Activated T-cell treated with anti-CD3 and anti-CD28 coated beads for 4 hours (primary cell): Measurements from ENCODE around the gene CEACAM16.
"Not testable (repeated sequence)": the region's sequence is repeated elsewhere in the genome, so short reads cannot be mapped to it uniquely, and the experiment has no call there.

Experiments
- DNase-seq: peaks from one replicate; pipeline ENCODE4 v3.0.0-alpha.2; 2020

The CEACAM16 gene

GRCh38 chr19:44704982-44705381 is 6.0 kb downstream of the CEACAM16 start:
- no peak for DNase-seq

DNA sequence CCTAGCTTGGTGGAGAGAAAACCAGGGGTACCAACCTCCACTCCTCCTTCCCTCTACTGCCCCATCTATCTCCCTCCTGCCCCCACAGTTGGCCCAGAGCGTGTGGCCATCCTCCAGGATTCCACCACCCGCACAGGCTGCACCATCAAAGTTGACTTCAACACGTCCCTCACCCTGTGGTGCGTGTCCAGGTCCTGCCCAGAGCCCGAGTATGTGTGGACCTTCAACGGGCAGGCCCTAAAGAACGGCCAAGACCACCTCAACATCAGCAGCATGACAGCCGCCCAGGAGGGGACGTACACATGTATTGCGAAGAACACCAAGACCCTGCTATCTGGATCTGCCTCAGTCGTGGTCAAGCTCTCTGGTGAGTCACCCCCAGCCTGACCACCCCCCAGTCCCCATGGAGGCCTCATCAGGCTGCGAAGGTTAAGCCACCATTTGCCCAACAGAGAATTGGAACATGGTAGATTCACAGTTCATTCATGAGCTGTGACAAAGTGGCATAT is 6.6 kb downstream of the CEACAM16 start:
- no peak for DNase-seq

DNA sequence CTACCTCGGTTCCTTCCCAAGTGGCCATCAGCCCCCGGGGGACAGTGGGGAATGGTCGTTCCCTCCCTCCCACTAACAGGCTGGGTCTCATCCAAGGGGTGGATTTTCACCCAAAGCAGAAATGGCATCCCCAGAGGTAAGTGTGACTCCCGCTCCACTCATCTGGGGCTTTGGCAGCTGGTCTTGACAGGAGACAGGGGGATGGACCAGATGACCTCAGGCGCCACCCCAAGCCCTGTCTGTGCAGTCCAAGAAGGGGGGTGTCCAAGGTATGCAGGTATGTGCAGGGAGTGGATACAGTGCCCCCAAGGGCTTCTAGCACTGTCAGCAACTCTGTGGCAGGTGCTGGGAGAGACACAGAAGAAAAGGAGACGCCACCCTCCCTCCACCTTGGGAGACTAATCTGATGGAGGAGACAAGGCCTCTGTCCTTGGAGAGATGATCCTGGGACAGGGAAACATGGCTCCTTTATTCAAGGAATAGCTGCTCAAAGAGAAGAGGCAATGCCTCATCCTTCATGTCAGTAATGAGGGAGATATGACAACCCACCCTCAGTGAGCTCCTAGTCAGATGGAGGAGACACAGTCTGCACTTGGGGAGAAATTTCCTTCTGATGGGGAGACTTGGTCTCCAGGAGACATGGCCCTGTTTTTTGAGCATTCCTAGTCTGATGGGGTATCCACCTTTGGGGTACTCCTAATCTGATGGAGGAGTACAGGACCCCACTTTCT is 7.7 kb downstream of the CEACAM16 start:
- DNase-seq, result no peak

DNA sequence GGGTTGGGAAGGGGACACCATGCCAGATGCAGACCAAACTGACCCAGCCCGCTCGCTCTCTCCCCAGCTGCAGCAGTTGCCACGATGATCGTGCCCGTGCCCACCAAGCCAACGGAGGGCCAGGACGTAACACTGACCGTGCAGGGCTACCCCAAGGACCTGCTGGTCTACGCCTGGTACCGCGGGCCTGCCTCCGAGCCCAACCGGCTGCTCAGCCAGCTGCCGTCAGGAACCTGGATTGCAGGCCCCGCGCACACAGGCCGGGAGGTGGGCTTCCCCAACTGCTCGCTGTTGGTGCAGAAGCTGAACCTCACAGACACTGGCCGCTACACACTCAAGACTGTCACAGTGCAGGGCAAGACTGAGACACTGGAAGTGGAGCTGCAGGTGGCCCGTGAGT is 8.8 kb downstream of the CEACAM16 start:
- DNase-seq, result no peak

- no peak for DNase-seq
These were observed 10.0 kb downstream of the CEACAM16 start for GRCh38 chr19:44708940-44709339.

DNA sequence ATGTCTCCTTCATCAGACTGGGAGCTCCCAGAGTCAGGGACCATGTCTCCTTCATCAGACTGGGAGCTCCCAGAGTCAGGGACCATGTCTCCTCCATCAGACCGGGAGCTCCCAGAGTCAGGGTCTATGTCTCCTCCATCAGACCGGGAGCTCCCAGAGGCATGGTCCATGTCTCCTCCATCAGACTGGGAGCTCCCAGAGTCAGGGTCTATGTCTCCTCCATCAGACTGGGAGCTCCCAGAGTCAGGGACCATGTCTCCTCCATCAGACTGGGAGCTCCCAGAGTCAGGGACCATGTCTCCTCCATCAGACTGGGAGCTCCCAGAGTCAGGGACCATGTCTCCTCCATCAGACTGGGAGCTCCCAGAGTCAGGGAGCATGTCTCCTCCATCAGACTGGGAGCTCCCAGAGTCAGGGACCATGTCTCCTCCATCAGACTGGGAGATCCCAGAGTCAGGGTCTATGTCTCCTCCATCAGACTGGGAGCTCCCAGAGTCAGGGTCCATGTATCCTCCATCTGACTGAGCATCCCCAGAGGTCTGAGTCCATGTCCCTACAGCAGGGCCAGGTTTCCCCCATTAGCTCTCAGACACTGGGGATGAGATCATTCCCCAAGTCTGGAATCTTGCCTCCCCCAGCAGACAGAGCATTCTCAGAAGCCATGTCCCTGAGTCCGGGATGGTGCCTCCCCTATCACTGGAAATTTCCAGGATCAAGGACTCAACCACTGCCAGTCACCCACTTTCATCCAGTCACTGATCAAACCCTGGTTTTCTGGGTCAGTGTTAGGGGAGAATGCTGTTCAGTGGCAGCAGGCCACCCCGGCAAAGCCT is 10.7 kb downstream of the CEACAM16 start:
- not testable (repeated sequence) for DNase-seq

- DNase-seq, result no peak
These were observed 11.5 kb downstream of the CEACAM16 start for GRCh38 chr19:44710483-44710882.

GRCh38 chr19:44712864-44713515 is 14.0 kb downstream of the CEACAM16 start:
- DNase-seq, result no peak

GRCh38 chr19:44714597-44715169 is 15.7 kb downstream of the CEACAM16 start:
- DNase-seq, result no peak

GRCh38 chr19:44717603-44718002 is 18.7 kb downstream of the CEACAM16 start:
- no peak for DNase-seq

GRCh38 chr19:44718441-44719261 is 19.7 kb downstream of the CEACAM16 start:
- no peak for DNase-seq

GRCh38 chr19:44719262-44719701 is 20.3 kb downstream of the CEACAM16 start:
- no peak for DNase-seq

DNA sequence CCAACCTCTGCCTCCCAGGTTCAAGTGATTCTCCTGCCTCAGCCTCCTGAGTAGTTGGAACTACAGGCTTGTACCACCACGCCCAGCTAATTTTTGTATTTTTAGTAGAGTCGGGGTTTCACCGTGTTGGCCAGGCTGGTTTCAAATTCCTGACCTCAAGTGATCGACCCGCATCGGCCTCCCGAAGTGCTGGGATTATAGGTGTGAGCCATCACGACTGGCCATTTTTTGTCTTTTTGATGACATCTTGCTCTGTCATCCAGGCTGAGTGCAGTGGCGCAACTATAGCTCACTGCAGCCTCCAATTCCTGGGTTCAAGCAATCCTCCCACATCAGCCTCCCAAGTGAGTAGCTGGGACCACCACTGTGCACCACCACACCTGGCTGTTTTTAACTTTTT is 21.4 kb downstream of the CEACAM16 start:
- not testable (repeated sequence) for DNase-seq

DNA sequence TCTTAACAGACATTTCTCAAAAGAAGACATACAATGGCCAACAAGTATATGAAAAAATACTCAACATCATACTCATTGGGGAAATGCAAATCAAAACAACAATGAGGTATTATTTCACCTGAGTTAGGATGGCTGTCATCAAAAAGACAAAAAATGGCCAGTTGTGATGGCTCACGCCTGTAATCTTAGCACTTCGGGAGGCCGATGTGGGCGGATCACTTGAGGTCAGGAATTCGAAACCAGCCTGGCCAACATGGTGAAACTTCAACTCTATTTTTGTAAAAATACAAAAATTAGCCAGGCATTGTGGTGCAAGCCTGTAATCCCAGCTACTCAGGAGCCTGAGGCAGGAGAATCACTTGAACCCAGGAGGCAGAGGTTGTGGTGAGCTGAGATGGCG is 22.0 kb downstream of the CEACAM16 start:
- DNase-seq, result no peak

GRCh38 chr19:44721369-44721768 is 22.4 kb downstream of the CEACAM16 start:
- not testable (repeated sequence) for DNase-seq

DNA sequence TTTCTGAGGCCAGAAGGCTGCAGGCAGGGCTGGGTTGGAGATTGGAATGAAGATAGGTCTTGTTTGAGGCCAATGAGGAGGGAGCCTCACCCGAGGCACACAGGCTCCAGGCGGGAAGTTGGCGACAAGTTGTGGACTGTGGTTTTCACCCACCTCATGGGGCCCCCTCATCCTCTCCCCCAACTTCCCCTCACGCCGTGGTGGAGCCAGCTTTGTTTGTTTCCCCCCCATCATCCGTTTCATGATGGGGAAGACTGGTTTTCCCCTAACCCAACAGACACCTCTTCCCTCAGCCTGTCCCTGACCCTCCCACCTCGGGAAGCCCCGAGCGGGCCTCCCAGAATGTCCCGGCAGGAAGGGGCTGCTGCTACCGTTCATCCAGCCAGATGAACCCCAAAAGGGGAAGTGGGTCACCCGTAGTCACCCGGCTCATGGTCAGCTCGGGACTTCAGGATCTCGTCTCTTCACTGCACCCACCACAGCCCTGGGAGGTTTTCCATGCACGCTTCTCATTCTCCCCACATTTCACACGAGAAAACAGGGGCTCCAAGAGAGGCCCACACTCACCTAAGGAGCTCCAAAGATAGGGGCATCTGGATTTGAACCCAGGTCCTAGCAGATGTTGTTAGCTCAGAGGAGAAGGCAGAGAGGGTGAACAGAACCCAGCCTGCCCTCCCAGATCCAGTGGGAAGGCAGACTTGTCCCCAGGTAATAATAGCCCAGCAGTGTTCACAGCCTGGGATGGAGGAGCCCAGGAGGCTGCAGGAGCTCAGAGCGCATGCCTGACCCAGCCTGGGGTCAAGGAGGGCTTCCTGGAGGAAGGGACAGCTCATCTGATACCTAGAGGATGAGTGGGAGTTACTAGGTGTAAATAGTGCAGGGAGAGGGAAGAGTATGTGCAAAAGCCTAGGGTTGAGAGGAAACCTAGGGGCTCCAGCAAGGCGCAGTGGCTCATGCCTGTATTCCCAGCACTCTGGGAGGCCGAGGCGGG is 23.5 kb downstream of the CEACAM16 start:
- DNase-seq, result no peak

- DNase-seq, result no peak
These were observed 24.5 kb downstream of the CEACAM16 start for GRCh38 chr19:44723299-44723951.

DNA sequence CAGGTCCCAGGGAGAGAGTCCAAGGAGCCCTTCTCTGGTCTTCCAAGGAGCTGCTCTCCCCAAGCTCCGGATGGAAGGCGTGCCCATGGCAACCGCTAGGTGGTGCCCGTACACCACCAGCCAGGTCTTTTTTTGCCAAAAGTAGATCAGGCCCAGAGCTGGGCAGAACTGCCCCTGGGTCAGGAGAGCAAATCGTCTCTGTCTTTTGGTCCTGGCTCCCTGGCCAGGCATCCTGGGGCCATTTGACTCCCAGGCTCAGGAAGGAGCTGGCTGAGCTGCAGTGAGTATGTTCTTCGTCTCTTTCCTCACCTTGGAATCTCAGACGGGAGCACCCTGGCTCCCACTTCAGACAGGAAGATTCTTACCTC is 25.0 kb downstream of the CEACAM16 start:
- peak; percentile 70 for DNase-seq

GRCh38 chr19:44725251-44725650 is 26.3 kb downstream of the CEACAM16 start:
- DNase-seq, result no peak

- no peak for DNase-seq
These were observed 26.7 kb downstream of the CEACAM16 start for GRCh38 chr19:44725684-44726083.
